Suppressor macrophage treated with lipopolysaccharide for 4 hours (primary cell): Measurements from ENCODE around the gene BRD1.

Source experiments
- DNase-seq: peaks from one replicate; pipeline ENCODE4 v3.0.0-alpha.2; 2020

BRD1 gene

DNA sequence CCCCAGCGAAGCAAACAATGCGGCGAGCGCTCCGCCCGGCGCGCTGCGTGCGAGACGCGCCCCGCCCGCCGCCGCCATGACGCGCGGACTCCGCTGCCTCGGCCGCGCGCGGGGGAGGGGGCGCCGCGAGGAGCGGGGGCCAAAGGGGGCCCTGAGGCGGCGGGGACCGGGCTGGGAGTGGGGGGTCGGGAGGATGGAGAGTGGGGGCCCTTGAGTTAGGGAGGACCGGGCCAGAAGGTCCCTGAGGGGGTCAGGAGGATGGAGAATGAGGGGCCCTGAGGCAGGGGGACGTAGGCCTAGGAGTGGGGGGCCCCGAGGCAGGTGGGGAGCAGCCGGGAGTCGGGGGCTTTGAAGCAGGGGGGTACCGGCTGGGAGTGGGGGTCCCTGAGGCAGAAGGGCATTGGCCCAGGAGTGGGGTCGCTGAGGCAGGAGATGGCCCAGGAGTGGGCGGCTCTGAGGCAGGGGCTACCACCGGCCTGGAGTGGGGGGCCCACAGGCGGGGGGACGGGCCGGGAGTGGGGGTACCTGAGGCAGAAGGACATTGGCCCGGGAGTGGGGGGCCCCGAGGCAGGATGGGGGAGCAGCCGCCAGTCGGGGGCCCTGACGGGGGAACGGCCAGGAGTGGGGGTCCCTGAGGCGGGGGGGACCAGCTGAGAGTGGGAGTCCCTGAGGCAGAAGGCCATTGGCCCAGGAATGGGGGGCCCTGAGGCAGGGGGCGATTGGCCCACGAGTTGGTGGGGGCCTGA lies at the start of gene BRD1:
BRD1 (minus strand) TSS at position 21 of the 746 bp plus-strand sequence. CDS start 3,556 bp downstream, outside the sequence.
- peak; percentile 86 for DNase-seq

DNA sequence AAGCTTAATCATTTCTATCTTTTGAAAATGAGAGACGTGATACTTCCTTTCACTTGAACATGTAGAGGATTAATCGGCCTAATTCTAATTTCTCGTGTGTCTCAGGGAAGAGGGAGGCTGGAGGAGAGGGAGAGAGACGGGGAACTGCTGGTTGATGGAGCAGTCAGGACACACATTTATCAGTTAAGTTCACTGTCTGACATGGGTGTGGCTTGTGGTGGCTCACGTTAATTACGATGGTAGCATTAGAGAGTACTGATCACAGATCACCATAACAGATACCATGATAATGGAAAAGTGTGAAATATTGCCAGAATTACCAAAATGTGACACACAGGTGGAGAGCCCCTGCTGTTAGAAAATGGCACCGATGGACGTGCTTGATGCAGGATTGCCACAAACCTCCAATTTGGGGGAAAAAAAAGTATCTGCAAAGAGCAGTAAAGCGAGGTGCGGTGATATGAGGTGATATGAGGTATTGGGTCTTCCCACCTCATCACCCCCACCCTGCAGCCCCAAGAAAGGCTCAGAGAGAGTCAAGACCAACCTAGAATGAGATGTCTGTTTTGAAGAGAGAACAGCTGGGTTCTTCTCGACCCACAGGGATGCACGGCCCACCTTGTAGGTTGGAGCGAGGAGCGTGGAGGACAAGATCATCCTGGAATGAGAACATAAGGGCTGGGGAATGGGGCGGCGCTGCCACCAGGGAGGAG lies 45.7 kb upstream of the BRD1 start:
- no peak for DNase-seq

DNA sequence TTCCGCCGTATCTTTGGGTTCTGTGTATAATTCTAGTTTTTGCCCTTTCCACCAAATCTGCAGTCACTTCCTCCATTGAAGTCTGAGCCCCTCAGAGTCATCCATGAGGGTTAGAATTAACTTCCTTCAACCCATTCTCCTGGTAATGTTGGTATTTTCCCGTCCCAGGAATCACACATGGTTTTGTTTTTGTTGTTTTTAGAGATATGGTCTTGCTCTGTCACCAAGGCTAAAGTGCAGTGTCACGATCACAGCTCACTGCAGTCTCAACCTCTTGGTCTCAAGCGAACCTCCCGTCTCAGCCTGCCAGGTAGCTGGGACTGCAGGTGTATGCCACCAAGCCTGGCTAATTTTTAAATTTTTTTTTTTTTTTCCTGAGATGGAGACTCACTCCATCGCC lies 44.7 kb upstream of the BRD1 start:
- DNase-seq = no peak

DNA sequence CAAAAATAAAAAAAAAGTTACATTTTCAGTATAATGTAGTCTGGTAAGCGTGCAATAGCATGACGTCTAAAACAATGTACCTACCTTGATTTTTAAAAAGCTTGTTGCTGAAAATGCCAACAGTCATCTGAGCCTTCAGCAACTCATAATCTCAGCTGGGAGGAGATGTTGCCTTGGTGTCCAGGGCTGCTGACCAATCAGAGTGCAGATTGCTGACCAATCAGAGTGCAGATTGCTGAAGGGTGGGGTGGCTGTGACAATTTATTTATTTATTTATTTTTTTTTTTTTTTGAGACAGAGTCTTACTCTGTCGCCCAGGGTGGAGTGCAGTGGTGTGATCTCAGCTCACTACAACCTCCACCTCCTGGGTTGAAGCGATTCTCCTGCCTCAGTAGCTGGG lies 43.8 kb upstream of the BRD1 start:
- no peak for DNase-seq

DNA sequence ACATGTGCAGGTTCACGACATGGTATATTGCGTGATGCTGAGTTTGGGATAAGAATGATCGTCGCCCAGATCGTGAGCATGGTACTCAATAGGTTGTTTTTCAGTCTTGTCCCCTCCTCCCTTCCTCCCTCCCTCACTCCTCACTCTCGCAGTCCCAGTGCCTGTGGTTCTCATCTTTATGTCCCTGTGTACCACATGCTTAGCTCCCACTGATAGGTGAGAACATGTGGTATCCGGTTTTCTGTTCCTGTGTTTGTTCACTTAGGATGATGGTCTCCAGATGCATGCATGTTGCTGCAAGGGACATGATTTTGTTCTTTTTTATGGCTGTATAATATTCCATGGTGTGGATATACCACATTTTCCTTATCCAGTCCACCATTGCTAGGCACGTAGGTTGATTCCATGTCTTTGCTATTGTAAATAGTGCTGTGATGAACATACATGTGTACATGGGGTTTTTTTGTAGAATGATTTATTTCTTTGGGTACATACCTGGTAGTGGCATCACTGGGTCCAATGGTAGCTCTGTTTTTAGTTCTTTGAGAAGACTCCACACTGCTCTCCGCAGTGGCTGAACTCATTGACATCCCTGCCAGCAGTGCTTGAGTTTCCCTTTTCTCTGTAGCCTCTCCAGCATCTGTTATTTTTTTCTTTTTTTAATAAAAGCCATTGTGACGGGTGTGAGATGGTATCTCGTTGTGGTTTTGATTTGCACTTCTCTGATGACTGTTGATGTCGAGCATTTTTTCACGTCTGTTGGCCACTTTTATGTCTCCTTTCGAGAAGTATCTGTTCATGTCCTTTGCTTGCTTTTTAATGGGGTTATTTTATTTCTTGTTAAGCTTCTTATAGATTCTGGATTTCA lies 42.4 kb upstream of the BRD1 start:
- DNase-seq = no peak

DNA sequence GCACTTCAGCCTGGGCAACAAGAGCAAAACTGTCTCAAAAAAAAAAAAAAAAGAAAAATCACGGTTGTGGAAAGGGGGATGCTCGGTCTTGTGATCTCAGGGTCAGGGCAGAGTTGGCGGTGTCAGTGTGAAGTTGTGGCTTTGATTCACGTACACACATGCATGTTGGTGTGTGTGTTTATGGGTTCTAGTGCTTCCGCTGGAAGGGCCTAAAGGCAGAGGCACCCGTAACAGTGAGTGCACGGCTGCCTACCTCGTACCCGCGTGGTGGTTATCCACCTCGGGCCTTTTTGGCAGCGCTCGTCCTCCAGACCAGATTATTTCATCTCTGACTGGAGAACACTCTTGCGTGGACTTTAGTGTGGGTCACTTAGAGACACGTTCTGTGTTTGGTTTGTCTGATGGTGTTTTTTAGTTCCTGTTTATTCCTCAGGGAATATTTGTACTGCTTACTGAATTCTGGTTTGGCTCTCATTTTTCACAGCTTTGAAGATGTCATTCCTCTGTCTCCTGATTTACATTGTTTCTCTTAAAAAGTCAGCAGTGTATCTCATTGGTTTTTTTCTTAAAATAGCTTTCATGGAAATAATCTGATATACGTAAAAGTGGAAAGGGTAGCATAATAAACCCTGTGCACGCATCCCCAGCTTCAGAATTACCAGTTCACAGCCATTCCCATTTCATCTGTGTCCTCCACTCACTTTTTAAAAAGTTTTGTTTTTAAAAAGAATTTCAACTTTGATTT lies 41.6 kb upstream of the BRD1 start:
- DNase-seq = no peak

DNA sequence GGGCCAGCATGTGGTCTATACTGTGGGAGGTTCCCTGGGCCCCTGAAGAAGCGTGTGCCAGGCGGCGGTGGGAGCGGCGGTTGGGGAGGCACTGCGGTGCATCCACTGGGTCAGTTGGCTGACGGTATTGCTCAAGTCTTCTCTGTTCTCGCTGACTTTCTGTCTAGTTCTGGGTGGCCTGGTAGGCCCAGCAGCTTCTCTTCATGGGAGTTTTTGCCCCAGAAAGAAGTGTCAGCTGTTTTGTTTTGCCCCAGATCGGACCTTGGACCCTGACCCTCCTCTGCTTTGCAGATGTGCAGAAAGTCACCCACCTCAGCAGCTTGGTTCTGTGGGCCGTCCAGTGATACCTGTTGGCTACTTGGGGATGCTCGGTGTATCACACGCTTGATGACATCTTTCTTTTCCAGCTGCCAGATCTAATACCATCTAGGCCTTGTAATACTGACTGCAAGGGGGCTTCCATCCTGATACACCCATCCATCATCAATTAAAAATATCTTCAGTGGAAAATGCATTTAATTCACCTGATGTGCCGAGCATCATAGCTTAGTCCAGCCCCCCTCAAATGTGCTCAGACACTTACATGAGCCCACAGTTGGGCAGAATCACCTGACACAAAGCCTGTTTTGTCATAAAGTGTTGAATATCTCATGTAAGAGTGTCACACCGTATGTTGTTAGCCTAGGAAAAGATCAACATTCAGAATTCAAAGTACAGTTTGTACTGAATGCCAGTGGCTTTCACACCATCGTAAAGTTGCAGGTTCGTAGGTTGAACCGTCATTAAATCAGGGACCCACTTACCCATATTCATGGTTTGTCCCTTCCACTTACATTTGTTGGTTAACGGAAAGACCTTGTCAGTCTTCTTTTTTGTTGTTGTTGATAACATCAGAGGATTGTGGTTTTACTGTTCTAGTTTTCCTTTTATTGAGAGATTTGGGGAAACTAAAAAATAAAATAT lies 39.9 kb upstream of the BRD1 start:
- no peak for DNase-seq

DNA sequence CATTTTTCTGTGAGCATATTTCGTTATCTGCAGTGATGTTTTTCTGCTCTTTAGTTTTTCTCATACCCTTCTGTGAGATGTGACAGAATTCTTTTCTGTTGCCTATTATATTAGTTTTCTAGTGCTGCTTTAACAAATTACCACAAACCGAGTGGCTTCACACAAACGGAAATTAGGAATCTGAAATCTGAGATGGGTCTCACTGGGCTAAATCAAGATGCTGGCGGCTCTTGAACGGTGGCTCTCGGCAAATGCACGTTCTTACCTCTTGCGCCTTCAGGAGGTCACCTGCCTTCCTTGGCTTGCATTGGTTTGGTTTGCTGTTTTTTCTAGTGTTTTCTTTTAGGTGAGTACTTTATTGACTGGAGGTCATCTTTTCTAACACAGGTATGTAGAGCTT lies 39.0 kb upstream of the BRD1 start:
- no peak for DNase-seq

DNA sequence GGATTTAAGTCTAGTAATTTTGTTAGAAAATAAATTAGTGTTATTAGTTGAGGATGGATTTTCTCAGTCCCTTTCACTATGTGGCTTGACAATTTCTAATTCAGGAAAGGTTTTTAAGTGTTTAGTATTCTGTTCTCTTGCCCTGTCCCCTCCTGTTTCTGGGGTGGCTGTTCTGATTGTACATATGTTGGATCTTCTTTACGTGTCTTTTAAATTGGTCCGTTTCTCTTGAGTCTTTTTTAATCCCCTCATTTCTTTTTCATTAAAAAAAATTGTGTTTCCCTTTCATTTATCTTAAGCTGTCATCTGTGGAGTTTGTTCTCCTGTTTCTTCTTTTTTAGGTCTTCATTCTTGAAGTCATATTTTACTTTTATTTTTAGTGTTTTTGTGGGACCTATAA lies 38.5 kb upstream of the BRD1 start:
- no peak for DNase-seq

DNA sequence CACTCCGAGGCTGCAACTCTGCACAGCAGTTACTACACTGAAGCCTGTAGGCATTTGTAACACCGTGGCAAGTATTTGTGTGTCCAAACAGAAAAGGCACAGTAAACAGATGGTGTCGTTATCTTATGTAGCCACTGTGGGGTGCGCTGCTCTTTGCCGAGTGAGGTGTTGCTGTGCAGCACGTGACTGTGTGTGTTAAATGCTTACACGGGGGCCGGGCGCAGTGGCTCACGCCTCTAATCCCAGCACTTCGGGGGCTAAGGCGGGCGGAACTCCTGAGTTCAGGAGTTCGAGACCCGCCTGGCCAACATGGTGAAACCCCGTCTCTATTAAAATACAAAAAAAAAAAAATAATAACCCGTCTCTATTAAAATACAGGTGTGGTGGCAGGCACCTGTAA lies 37.5 kb upstream of the BRD1 start:
- no peak for DNase-seq

DNA sequence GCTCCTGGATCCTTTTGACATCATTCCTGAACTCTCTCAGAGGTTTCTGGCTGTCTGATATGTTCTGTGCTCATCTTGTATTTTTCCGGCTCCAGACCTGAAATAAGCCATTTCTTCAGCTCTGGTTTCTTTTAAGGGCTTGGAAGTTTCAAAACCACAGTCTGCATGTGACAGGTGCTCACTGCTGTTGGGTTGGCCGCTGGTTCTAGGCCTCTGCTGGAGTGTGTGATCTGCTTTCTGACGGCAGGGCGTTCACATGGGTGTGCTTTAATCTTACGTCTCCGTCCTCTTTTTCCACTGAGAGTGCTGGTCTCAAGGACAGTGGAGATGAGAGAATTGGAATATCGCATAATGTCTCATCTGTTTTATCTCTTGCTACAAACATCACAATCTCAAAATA lies 36.3 kb upstream of the BRD1 start:
- no peak for DNase-seq

DNA sequence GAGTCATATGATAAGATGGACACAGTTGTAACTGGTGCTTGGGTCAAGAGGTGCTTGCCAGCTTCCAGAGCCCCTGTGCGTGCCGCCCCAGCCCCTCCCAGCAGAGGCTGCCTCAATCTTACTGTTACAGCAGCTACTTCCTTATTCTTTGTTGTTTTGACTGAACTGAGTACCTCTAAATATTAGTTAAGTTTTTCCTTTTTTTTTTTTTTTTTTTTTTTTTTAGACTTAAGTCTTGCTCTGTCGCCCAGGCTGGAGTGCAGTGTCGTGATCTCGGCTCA lies 34.8 kb upstream of the BRD1 start:
- DNase-seq = peak; percentile 28

DNA sequence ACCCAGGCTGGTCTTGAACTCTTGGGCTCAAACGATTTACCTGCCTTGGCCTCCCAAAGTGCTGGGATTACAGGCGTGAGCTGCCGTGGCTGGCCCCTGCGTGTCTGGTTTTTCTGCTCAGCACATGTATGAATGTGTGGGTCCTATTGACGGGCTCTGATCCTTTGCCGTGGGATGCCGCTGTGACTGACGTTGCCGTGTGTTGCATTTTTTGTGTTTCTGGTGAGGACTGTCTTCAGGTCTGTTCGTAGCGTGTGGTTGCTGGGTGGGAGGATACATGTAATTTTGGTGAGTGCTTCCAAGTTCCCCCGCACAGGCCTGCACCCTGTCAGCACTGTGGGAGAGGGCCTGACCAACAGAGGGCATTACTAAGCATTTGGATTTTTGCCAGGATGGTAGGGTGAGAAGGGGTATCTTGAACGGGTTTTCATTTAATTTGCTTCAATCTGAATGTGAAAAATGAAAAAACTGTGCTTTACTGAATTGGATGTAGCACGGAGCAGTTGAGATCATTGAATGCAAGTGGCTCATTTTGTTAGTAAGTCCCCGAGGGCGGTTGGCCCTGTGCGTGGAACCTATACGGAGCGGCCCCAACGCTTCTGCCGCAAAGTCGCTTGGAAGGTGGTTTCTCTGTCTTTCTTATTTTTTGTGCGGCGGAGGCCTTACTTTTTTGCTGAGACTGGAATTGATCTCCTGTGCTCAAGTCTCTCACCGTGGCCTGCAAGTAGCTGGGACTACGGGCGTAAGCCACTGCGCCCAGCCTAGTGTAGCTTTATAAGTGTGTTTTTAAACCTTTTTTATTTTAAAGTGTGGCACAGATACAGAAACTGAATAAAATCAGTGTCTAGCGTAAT lies 34.2 kb upstream of the BRD1 start:
- peak; percentile 31 for DNase-seq

DNA sequence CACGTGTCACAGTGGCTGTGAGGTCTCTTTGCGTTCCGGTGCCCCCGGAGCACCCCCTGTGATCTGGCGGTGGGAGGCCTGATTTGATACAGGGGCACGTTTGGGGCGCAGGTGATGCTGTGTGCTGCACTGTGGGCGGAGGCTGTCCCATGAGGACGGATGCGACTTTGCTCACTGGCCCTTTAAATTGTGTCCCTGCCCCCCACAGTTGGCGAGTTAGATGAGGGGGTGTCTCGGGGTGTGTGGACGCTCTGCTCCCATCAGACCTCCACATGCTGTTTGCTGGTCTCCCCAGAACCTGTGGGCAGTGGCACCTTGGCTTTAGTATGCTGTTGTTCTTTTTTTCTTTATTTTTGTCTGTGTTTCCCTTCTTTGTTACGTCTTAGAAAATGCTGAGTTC lies 31.2 kb upstream of the BRD1 start:
- no peak for DNase-seq

DNA sequence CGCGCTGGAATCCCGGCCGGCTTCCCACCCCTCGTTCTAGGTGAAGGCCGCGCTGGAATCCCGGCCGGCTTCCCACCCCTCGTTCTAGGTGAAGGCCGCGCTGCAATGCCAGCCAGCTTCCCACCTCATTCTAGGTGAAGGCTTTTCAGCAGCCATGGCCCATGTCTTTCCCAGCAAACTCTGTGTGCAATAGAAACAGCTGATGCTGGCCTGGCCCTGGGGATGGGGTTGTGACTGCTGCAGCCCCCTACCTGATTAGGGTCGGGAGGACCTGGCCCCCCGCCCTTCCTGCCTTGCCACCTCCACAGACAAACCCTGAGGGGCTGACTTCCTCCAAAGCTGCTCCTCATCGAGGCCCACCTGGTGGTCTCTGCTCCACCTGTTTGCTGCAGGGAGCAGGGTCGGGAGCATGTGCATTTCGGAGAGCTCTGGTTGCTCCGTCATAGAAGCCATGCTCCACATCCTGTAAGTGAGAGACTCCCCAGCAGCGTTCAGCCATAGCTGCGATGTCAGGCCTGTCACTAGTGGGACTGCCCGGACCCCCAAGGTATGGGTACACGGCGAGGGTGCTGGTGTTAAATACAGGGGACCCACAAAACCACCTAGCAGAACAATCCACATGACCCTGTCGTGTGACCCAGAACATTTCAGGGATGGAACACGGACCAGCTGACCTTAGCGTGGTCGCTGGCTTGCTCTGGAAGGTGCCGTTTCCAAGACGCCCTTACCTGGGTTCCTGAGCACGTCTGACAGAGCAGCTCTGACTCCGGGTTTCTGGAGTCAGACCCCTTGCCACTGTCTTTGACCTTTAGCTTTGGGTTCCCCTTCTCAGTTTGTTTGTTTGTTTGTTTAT lies 29.3 kb upstream of the BRD1 start:
- DNase-seq = no peak

DNA sequence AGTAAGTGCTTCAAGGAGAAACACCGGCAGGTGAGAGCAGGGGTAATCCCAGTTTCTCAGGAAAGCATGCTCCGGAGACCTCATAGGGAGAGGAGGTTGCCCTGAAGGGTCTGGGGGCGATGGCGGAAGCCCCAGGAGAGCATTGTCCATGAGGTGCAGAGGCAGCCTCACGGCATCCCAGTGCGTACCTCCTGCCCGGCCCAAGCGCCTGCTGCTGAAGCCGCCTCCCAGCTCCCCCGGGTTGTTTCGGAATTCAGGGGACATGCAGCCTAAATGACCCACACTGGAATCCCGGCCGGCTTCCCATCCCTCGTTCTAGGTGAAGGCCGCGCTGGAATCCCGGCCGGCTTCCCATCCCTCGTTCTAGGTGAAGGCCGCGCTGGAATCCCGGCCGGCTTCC lies 28.7 kb upstream of the BRD1 start:
- DNase-seq = no peak

DNA sequence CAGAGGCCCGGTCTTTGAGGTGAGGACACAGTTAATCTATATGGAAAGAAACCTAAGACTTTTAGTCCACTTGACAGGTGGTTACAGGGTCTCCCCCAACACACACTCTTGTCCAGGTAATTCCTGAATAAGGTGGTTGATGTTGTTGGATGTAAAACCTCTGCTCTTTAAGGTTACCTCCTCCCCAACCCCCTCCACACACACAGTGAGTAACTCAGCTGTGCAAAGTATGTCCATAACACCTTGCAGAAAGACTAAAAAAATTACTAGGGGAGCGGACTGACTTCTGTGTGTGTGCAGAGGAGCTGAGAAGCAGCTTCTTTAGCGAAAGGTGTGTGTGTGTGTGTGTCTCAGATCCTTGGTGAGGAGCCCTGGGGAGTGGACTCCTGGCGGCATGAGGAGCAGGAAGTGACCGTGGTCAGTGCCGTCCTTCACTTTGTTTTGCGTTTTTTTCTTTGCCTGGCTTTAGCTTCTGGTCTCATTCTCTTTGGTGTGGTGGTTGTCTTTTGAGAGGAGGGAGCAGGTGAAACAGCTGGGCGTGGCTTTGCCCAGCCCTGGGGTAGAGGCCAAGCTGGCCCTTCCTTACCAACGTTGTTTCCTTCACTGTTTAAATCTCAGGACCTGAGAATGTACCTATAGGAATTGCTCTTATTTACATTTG lies 27.7 kb upstream of the BRD1 start:
- no peak for DNase-seq

DNA sequence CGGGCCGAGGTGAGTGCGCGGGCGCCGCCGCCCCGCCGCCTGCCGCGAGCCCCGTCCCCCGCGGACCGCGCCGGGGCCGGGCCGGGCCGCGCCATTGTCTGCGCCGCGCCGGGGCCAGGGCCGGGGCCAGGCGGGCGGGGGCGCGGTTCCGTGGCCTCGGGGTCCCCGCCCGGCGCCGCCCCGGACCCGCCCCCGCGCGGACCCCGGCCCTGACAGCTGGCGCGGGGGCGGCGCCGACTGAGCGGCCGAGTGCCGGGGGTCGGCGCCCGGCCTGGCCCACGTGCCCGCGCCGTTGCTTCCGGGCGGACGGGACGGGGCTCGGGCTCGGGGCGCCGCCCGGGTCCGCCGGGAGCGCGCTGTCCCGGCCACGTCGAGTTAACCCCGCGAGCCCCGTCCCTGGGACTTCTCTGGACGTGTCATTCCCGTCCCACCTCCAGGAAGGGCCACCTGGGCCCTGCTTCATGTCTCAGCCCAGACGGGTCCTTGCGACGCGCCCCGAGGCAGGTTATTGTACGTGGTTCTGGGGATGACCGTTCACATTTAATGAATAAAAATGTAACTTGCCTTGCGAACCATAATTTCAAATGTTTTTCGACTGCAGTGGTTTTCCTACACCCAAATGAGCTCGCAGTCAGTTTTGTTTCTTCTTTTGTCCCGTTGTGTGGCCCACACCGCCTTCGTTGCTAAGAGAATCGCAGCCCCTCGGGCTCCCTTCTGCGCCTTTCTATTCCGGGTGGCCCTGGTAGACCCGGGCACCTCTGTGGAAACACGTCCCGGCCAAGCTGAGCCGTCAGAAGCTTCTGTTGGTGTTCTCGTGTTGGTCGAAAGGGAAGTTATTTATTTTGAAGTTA lies 26.5 kb upstream of the BRD1 start:
- peak; percentile 46 for DNase-seq
